Vagina (tissue), 2 donors: Measurements from ENCODE around the gene GH2.

Source experiments
- CTCF ChIP-seq, 3 experiments: fragments of 450-650 bp in 2 of 3; fragments of 200-600 bp in 1 of 3; sonication (generic) in 1 of 3; IDR thresholded peaks; one replicate each; pipeline ENCODE4 v1.5.1; 2017 to 2019; ENCODE audit warnings: antibody characterized with exemption in 3 of 3, mild to moderate bottlenecking in 2 of 3, moderate library complexity in 2 of 3
- POLR2A ChIP-seq, 2 donors: fragments of 450-650 bp; IDR thresholded peaks; one replicate each; pipeline ENCODE4 v1.6.1; 2017; ENCODE audit warnings: antibody characterized with exemption in 2 of 2, mild to moderate bottlenecking in 2 of 2, moderate library complexity in 2 of 2
- POLR2AphosphoS5 ChIP-seq, 2 donors: sonication (generic); formaldehyde crosslinking; IDR thresholded peaks; one replicate each; pipeline ENCODE4 v1.9.0; 2017; ENCODE audit warnings: antibody characterized with exemption in 2 of 2, mild to moderate bottlenecking in 2 of 2, low read depth in 1 of 2; ENCODE audit not compliant: insufficient read depth in 1 of 2

GRCh38 chr17:63837962-63838600 is 43.7 kb downstream of the GH2 start:
- no peak for TF ChIP-seq POLR2A (IDR thresholded peaks at IDR 0.05)
- TF ChIP-seq CTCF (IDR thresholded peaks at IDR 0.05), result no peak
- no peak for TF ChIP-seq POLR2AphosphoS5 (IDR thresholded peaks at IDR 0.05; ENCODE audit: insufficient read depth in 1 of 2, low read depth in 1 of 2)
